ENCODE results near the gene PRLH. TPM values are rescaled to one million over a fixed set of nuclear protein-coding genes. Genes with fewer than 3 reads are reported as not detected.
A peak's percentile ranks its signal among the peaks of the same experiment; 100 is the strongest.

PRLH gene
- total and polyA plus RNA-seq, 5 donors from 2014 or later: not detected

- H3K4me3 ChIP-seq (ENCODE audit: low read depth, low read length): no peak overlapping the region
- H3K9me3 Mint-ChIP-seq: peaks cover 0 to 4% (median 0%) of the 10 kb centered on the region in 7 donors
- H3K36me3 Mint-ChIP-seq: no peaks in the 10 kb centered on the region
- H3K4me1 ChIP-seq (ENCODE audit: control insufficient read depth, insufficient read depth, low read length, poor library complexity, severe bottlenecking): no peaks in the 10 kb centered on the region
- H3K4me1 Mint-ChIP-seq: peaks cover 0 to 3% (median 0%) of the 10 kb centered on the region in 4 donors
- ATAC-seq (ENCODE audit: low read depth in 2 of 2) (no peak), DNase-seq (no peak)
- H3K27ac ChIP-seq (ENCODE audit: insufficient read depth, low read length, poor library complexity, severe bottlenecking): no peak overlapping the region
- no peak overlapping the region for H3K4me3 Mint-ChIP-seq
- H3K36me3 ChIP-seq (ENCODE audit: control insufficient read depth, insufficient read depth, low read length): no peaks in the 10 kb centered on the region
- H3K27me3 ChIP-seq (ENCODE audit: control insufficient read depth, insufficient read depth, low read length): no peaks in the 10 kb centered on the region
- no peak overlapping the region for H3K27ac Mint-ChIP-seq
- no peaks in the 10 kb centered on the region for H3K9me3 ChIP-seq (ENCODE audit: control insufficient read depth in 2 of 2, low read length in 2 of 2)
- peaks cover 10% of the 10 kb centered on the region for H3K27me3 Mint-ChIP-seq
These were observed 16.5 kb upstream of the PRLH start for GRCh38 chr2:237549643-237550415.

GRCh38 chr2:237551071-237551574, 15.3 kb upstream of the PRLH start:
- DNase-seq (no peak), ATAC-seq (ENCODE audit: low read depth in 2 of 2) (no peak)
- Mint-ChIP-seq H3K9me3 (peaks cover 0 to 9% (median 2%) of the 10 kb centered on the region in 7 donors), H3K27ac (no peak overlapping the region), H3K4me3 (no peak overlapping the region), H3K36me3 (peaks cover 2% of the 10 kb centered on the region), H3K4me1 (peaks cover 0 to 3% (median 0%) of the 10 kb centered on the region in 4 donors), H3K27me3 (peaks cover 10% of the 10 kb centered on the region)
- H3K9me3 ChIP-seq (ENCODE audit: control insufficient read depth in 2 of 2, low read length in 2 of 2): peaks cover 7 to 9% of the 10 kb centered on the region in 2 experiments
- no peak overlapping the region for H3K4me3 ChIP-seq (ENCODE audit: low read depth, low read length)
- peaks cover 2% of the 10 kb centered on the region for H3K27me3 ChIP-seq (ENCODE audit: control insufficient read depth, insufficient read depth, low read length)
- no peaks in the 10 kb centered on the region for H3K4me1 ChIP-seq (ENCODE audit: control insufficient read depth, insufficient read depth, low read length, poor library complexity, severe bottlenecking)
- H3K27ac ChIP-seq (ENCODE audit: insufficient read depth, low read length, poor library complexity, severe bottlenecking): no peak overlapping the region
- no peaks in the 10 kb centered on the region for H3K36me3 ChIP-seq (ENCODE audit: control insufficient read depth, insufficient read depth, low read length)

DNA sequence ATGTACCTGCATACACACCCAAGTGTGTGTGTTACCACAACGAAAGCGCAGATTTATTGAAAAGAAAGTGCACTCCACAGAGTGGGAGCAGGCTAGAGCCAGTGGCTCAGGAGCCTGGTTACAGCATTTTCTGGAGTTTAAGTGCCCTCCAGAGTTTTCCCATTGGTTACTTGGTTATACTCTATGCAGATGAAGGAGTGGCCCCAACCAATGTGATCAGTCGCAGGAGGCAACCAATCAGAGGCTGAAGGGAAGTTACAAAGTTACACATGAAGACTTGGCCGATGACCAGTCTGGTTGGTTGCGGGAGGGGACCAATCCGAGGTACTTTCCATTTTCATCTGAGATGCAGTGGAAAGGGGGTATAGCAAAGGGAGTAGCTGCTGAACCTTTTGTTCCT, 13.5 kb upstream of the PRLH start:
- Mint-ChIP-seq H3K27ac (no peak overlapping the region), H3K27me3 (peaks cover 16% of the 10 kb centered on the region), H3K4me3 (no peak overlapping the region), H3K4me1 (peaks cover 0 to 12% (median 4%) of the 10 kb centered on the region in 4 donors), H3K36me3 (peaks cover 4% of the 10 kb centered on the region), H3K9me3 (peaks cover 0 to 12% (median 5%) of the 10 kb centered on the region in 7 donors)
- Histone ChIP-seq H3K36me3 (ENCODE audit: control insufficient read depth, insufficient read depth, low read length) (no peaks in the 10 kb centered on the region), H3K9me3 (ENCODE audit: control insufficient read depth in 2 of 2, low read length in 2 of 2) (peaks cover 7 to 12% of the 10 kb centered on the region in 2 experiments), H3K4me3 (ENCODE audit: low read depth, low read length) (no peak overlapping the region), H3K27me3 (ENCODE audit: control insufficient read depth, insufficient read depth, low read length) (peaks cover 6% of the 10 kb centered on the region), H3K4me1 (ENCODE audit: control insufficient read depth, insufficient read depth, low read length, poor library complexity, severe bottlenecking) (no peaks in the 10 kb centered on the region), H3K27ac (ENCODE audit: insufficient read depth, low read length, poor library complexity, severe bottlenecking) (no peak overlapping the region)
- DNase-seq (no peak), ATAC-seq (ENCODE audit: low read depth in 2 of 2) (no peak)

DNA sequence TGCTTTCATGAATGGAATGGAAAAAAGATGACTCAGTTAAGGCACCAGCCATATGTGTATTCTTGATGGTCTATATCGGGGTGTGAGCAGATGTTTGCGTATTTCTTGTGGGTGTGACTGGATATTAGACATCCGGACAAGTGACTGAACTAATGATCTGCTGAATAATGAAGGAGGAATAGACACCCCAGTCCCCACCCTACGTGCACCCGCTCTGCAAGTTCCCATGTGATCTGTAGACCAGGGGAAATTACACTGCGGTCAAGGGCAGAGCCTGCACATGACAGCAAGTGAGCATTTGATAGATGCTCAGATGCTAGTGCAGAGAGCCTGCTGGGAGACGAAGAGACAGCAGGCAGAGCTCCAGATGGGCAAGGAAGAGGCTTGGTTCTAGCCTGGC, 12.4 kb upstream of the PRLH start:
- H3K27me3 Mint-ChIP-seq: peaks cover 25% of the 10 kb centered on the region

GRCh38 chr2:237555560-237555959, 10.8 kb upstream of the PRLH start:
- Mint-ChIP-seq H3K9me3 (peaks cover 0 to 12% (median 5%) of the 10 kb centered on the region in 7 donors), H3K36me3 (peaks cover 4% of the 10 kb centered on the region), H3K27ac (no peak overlapping the region), H3K4me1 (peaks cover 0 to 12% (median 4%) of the 10 kb centered on the region in 4 donors), H3K4me3 (no peak overlapping the region), H3K27me3 (peaks cover 28% of the 10 kb centered on the region)
- ATAC-seq (ENCODE audit: low read depth in 2 of 2) (no peak), DNase-seq (no peak)
- Histone ChIP-seq H3K36me3 (ENCODE audit: control insufficient read depth, insufficient read depth, low read length) (no peaks in the 10 kb centered on the region), H3K4me1 (ENCODE audit: control insufficient read depth, insufficient read depth, low read length, poor library complexity, severe bottlenecking) (no peaks in the 10 kb centered on the region), H3K4me3 (ENCODE audit: low read depth, low read length) (no peak overlapping the region), H3K9me3 (ENCODE audit: control insufficient read depth in 2 of 2, low read length in 2 of 2) (peaks cover 7 to 12% of the 10 kb centered on the region in 2 experiments), H3K27me3 (ENCODE audit: control insufficient read depth, insufficient read depth, low read length) (peaks cover 6% of the 10 kb centered on the region), H3K27ac (ENCODE audit: insufficient read depth, low read length, poor library complexity, severe bottlenecking) (no peak overlapping the region)

More for the DNA sequence above, 12.4 kb upstream of the PRLH start:
- H3K9me3 Mint-ChIP-seq: peaks cover 0 to 12% (median 5%) of the 10 kb centered on the region in 7 donors
- no peak overlapping the region for H3K27ac Mint-ChIP-seq
- Histone ChIP-seq H3K9me3 (ENCODE audit: control insufficient read depth in 2 of 2, low read length in 2 of 2) (peaks cover 7 to 12% of the 10 kb centered on the region in 2 experiments), H3K27ac (ENCODE audit: insufficient read depth, low read length, poor library complexity, severe bottlenecking) (no peak overlapping the region), H3K4me1 (ENCODE audit: control insufficient read depth, insufficient read depth, low read length, poor library complexity, severe bottlenecking) (no peaks in the 10 kb centered on the region), H3K36me3 (ENCODE audit: control insufficient read depth, insufficient read depth, low read length) (no peaks in the 10 kb centered on the region), H3K27me3 (ENCODE audit: control insufficient read depth, insufficient read depth, low read length) (peaks cover 6% of the 10 kb centered on the region), H3K4me3 (ENCODE audit: low read depth, low read length) (no peak overlapping the region)
- no peak for DNase-seq
- peaks cover 0 to 12% (median 4%) of the 10 kb centered on the region in 4 donors for H3K4me1 Mint-ChIP-seq
- no peak for ATAC-seq (ENCODE audit: low read depth in 2 of 2)
- H3K4me3 Mint-ChIP-seq: no peak overlapping the region
- H3K36me3 Mint-ChIP-seq: peaks cover 4% of the 10 kb centered on the region

DNA sequence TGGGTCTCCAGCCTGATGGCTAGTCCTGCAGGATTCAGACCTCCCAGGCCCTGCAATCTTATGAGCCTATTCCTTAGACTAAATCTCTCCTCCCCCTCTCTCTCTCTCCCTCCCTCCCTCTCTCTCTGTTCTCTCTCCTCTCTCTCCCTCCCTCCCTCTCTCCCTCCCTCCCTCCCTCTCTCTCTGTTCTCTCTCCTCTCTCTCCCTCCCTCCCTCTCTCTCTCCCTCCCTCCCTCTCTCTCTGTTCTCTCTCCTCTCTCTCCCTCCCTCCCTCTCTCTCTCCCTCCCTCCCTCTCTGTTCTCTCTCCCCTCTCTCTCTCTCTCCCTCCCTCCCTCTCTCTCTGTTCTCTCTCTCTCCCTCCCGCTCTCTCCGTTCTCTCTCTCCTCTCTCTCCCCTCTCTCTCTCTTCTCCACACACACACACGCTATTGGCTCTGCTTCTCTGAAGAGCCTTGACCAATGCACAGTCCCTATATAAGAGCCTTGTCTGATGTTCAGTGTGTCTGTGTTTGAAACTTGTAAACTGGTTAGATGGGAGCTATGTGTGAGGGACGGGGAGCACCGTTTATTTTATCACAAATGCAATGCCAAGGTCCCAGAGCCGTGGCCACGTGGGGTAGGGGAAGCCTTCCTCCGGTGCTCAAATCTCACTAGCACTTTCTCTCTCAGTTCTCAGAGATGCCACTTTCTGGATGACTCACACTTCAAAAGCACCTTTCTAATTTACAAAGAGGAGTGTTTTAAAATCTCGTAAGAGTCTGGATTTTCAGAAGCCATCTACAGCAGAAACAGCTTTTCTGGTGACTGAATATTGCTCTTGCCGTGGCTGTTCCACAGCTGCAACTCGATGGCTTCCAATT, 9.4 kb upstream of the PRLH start:
- H3K9me3 Mint-ChIP-seq: peaks cover 0 to 12% (median 5%) of the 10 kb centered on the region in 7 donors
- Histone ChIP-seq H3K9me3 (ENCODE audit: control insufficient read depth in 2 of 2, low read length in 2 of 2) (peaks cover 7 to 12% of the 10 kb centered on the region in 2 experiments), H3K27ac (ENCODE audit: insufficient read depth, low read length, poor library complexity, severe bottlenecking) (no peak overlapping the region), H3K4me3 (ENCODE audit: low read depth, low read length) (no peak overlapping the region), H3K4me1 (ENCODE audit: control insufficient read depth, insufficient read depth, low read length, poor library complexity, severe bottlenecking) (no peaks in the 10 kb centered on the region), H3K27me3 (ENCODE audit: control insufficient read depth, insufficient read depth, low read length) (peaks cover 6% of the 10 kb centered on the region), H3K36me3 (ENCODE audit: control insufficient read depth, insufficient read depth, low read length) (no peaks in the 10 kb centered on the region)
- H3K36me3 Mint-ChIP-seq: peaks cover 4% of the 10 kb centered on the region
- DNase-seq: peak in 1 of 3 donors; percentile 69
- H3K4me1 Mint-ChIP-seq: peaks cover 0 to 12% (median 4%) of the 10 kb centered on the region in 4 donors
- H3K4me3 Mint-ChIP-seq: peak overlapping the region in 2 of 4 donors; percentile 11 to 61
- peak; percentile 73 to 76 for ATAC-seq (ENCODE audit: low read depth in 2 of 2)
- H3K27me3 Mint-ChIP-seq: peaks cover 28% of the 10 kb centered on the region
- peak overlapping the region in 1 of 3 donors; percentile 16 for H3K27ac Mint-ChIP-seq

- Histone ChIP-seq H3K4me1 (ENCODE audit: control insufficient read depth, insufficient read depth, low read length, poor library complexity, severe bottlenecking) (no peaks in the 10 kb centered on the region), H3K9me3 (ENCODE audit: control insufficient read depth in 2 of 2, low read length in 2 of 2) (peaks cover 7 to 12% of the 10 kb centered on the region in 2 experiments), H3K36me3 (ENCODE audit: control insufficient read depth, insufficient read depth, low read length) (no peaks in the 10 kb centered on the region), H3K27me3 (ENCODE audit: control insufficient read depth, insufficient read depth, low read length) (peaks cover 6% of the 10 kb centered on the region), H3K4me3 (ENCODE audit: low read depth, low read length) (no peak overlapping the region), H3K27ac (ENCODE audit: insufficient read depth, low read length, poor library complexity, severe bottlenecking) (no peak overlapping the region)
- peak overlapping the region in 2 of 4 donors; percentile 11 to 61 for H3K4me3 Mint-ChIP-seq
- H3K36me3 Mint-ChIP-seq: peaks cover 4% of the 10 kb centered on the region
- DNase-seq (no peak), ATAC-seq (ENCODE audit: low read depth in 2 of 2) (peak in 1 of 2 donors; percentile 4)
- peaks cover 0 to 12% (median 4%) of the 10 kb centered on the region in 4 donors for H3K4me1 Mint-ChIP-seq
- H3K9me3 Mint-ChIP-seq: peaks cover 0 to 12% (median 5%) of the 10 kb centered on the region in 7 donors
- peak overlapping the region in 2 of 3 donors; percentile 16 to 23 for H3K27ac Mint-ChIP-seq
- peaks cover 28% of the 10 kb centered on the region for H3K27me3 Mint-ChIP-seq
These were observed 8.8 kb upstream of the PRLH start for GRCh38 chr2:237557633-237558015.

Measured in CD4-positive, CD25-positive, alpha-beta regulatory T cell (primary cell).